ENCODE data around the gene FBXL7. TPM values are rescaled to one million over a fixed set of nuclear protein-coding genes. Genes with fewer than 3 reads are reported as not detected.

Gene FBXL7
- total RNA-seq, 4 donors from 2014 or later: 1.9 to 5.9 (median 3.0) TPM

GRCh38 chr5:15704397-15704947, 204.5 kb downstream of the FBXL7 start:
- H3K27ac ChIP-seq: no peak overlapping the region
- no peak for DNase-seq (ENCODE audit: low spot score in 2 of 2)
- H3K4me1 ChIP-seq: no peaks in the 10 kb centered on the region
- TF ChIP-seq EP300 (IDR thresholded peaks at IDR 0.05): no peak
- TF ChIP-seq POLR2AphosphoS5 (IDR thresholded peaks at IDR 0.05): no peak
- TF ChIP-seq CTCF (IDR thresholded peaks at IDR 0.05): no peak
- no peak for TF ChIP-seq POLR2A (IDR thresholded peaks at IDR 0.05)
- H3K36me3 ChIP-seq: no peaks in the 10 kb centered on the region
- H3K9me3 ChIP-seq: no peaks in the 10 kb centered on the region
- no peak overlapping the region for H3K4me3 ChIP-seq
- H3K27me3 ChIP-seq: no peaks in the 10 kb centered on the region

DNA sequence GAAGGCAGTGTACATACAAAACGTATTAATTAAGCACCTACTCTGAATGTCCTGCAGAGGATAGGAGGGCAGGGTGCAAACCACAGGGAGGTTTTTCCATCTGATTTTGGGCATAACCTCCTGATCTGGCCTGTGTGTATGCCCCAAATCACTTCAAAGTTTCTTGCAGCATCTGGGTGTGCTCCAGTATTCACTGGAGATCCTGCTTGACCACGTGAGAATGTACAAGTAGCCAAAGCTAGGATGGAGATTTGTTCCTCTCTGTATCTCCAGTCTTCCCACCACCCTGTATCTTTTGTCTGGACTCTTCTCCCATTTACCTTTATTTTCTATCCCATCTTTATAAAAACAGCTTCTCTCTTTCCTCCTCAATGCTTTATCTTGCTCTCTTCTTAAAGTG, 207.7 kb downstream of the FBXL7 start:
- no peak for DNase-seq (ENCODE audit: low spot score in 2 of 2)
- no peaks in the 10 kb centered on the region for H3K36me3 ChIP-seq
- H3K9me3 ChIP-seq: no peaks in the 10 kb centered on the region
- no peak overlapping the region for H3K27ac ChIP-seq
- no peak overlapping the region for H3K4me3 ChIP-seq
- WGBS: 39% methylated on average over 2 of the region's 2 CpGs
- TF ChIP-seq CTCF (IDR thresholded peaks at IDR 0.05) (no peak), POLR2AphosphoS5 (IDR thresholded peaks at IDR 0.05) (no peak), EP300 (IDR thresholded peaks at IDR 0.05) (no peak), POLR2A (IDR thresholded peaks at IDR 0.05) (no peak)
- H3K4me1 ChIP-seq: no peaks in the 10 kb centered on the region
- H3K27me3 ChIP-seq: no peaks in the 10 kb centered on the region

- no peak for DNase-seq (ENCODE audit: low spot score in 2 of 2)
- Histone ChIP-seq H3K27me3 (no peaks in the 10 kb centered on the region), H3K4me1 (no peaks in the 10 kb centered on the region), H3K4me3 (no peak overlapping the region), H3K27ac (no peak overlapping the region), H3K36me3 (no peaks in the 10 kb centered on the region), H3K9me3 (no peaks in the 10 kb centered on the region)
- 88% methylated on average over 2 of the region's 2 CpGs for WGBS
- TF ChIP-seq CTCF (IDR thresholded peaks at IDR 0.05) (no peak), POLR2A (IDR thresholded peaks at IDR 0.05) (no peak), EP300 (IDR thresholded peaks at IDR 0.05) (no peak), POLR2AphosphoS5 (IDR thresholded peaks at IDR 0.05) (no peak)
Measured at GRCh38 chr5:15711892-15712291, 211.9 kb downstream of the FBXL7 start.

- Histone ChIP-seq H3K4me1 (no peaks in the 10 kb centered on the region), H3K9me3 (no peaks in the 10 kb centered on the region), H3K36me3 (no peaks in the 10 kb centered on the region), H3K27me3 (no peaks in the 10 kb centered on the region), H3K4me3 (no peak overlapping the region), H3K27ac (no peak overlapping the region)
- TF ChIP-seq CTCF (IDR thresholded peaks at IDR 0.05): no peak
- TF ChIP-seq POLR2A (IDR thresholded peaks at IDR 0.05): no peak
- TF ChIP-seq EP300 (IDR thresholded peaks at IDR 0.05): no peak
- no peak for TF ChIP-seq POLR2AphosphoS5 (IDR thresholded peaks at IDR 0.05)
- no peak for DNase-seq (ENCODE audit: low spot score in 2 of 2)
- WGBS: 74% methylated on average over 2 of the region's 2 CpGs
Measured at GRCh38 chr5:15715535-15715934, 215.6 kb downstream of the FBXL7 start.

DNA sequence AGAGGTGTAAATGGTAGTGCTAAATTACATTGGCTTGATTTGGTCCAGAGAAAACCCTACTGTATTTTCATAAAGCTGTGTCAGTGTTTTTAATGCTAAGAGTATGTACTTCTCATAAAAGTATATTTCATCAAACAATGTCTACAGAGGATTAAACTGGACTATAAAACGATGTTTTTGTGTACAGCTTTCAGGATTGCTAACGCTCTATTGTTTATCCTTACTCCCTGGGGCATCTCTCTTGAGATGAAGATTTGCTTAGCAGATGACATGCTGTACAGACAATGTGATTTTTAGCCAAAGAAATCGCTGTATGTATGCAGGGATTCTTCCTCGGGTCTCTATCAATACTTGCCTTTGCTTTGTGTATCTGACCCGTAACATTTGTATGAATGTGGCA, 216.0 kb downstream of the FBXL7 start:
- no peaks in the 10 kb centered on the region for H3K27me3 ChIP-seq
- no peak overlapping the region for H3K27ac ChIP-seq
- WGBS: 67% methylated on average over 5 of the region's 5 CpGs
- no peaks in the 10 kb centered on the region for H3K9me3 ChIP-seq
- DNase-seq (ENCODE audit: low spot score in 2 of 2): no peak
- no peak for TF ChIP-seq CTCF (IDR thresholded peaks at IDR 0.05)
- no peak for TF ChIP-seq EP300 (IDR thresholded peaks at IDR 0.05)
- TF ChIP-seq POLR2AphosphoS5 (IDR thresholded peaks at IDR 0.05): no peak
- TF ChIP-seq POLR2A (IDR thresholded peaks at IDR 0.05): no peak
- no peaks in the 10 kb centered on the region for H3K36me3 ChIP-seq
- no peak overlapping the region for H3K4me3 ChIP-seq
- no peaks in the 10 kb centered on the region for H3K4me1 ChIP-seq

Data from suprapubic skin (tissue), 4 donors.